Natural killer cell (primary cell): ENCODE results near the gene ZBTB21. TPM values are rescaled to one million over a fixed set of nuclear protein-coding genes. Genes with fewer than 3 reads are reported as not detected.
A peak's percentile ranks its signal among the peaks of the same experiment; 100 is the strongest.

Experiments used
- ATAC-seq, 3 donors: fragments of 150-1000 bp in 2 of 3; fragments of 200-7000 bp in 1 of 3; cut with Tn5 transposase; 1 replicate in 1 of 3; 2 replicates in 2 of 3; pipeline ENCODE4 v1.10.0; 2021; ENCODE audit warnings: mild to moderate bottlenecking in 2 of 3, moderate library complexity in 2 of 3
- DNase-seq, 2 donors: peaks; one replicate each; pipeline versions ENCODE4 v3.0.0 to v3.0.0-alpha.2; 2013 to 2021; ENCODE audit warnings: mixed read lengths in 1 of 2
- H3K27ac ChIP-seq: one replicate; pipeline ENCODE4 v1.5.1; 2013; ENCODE audit warnings: mild to moderate bottlenecking, low read length
- H3K27me3 ChIP-seq: one replicate; pipeline ENCODE4 v1.6.1; 2013; ENCODE audit warnings: low read length; ENCODE audit not compliant: control insufficient read depth, insufficient read depth
- H3K36me3 ChIP-seq: one replicate; pipeline ENCODE4 v1.6.1; 2013; ENCODE audit warnings: low read length; ENCODE audit not compliant: control insufficient read depth, insufficient read depth
- H3K4me1 ChIP-seq: one replicate; pipeline ENCODE4 v1.6.1; 2013; ENCODE audit warnings: low read length; ENCODE audit not compliant: control insufficient read depth, insufficient read depth
- H3K4me3 ChIP-seq: one replicate; pipeline ENCODE4 v1.5.1; 2013; ENCODE audit warnings: low read length
- H3K9me3 ChIP-seq: one replicate; pipeline ENCODE4 v1.6.1; 2013; ENCODE audit warnings: low read length; ENCODE audit not compliant: control insufficient read depth, insufficient read depth
- H3K27ac Mint-ChIP-seq, 2 donors: one replicate each; pipeline ENCODE4 v1.8.0; 2022; ENCODE audit warnings: mild to moderate bottlenecking in 2 of 2, mixed read lengths in 2 of 2, moderate library complexity in 1 of 2
- H3K27me3 Mint-ChIP-seq, 2 donors: one replicate each; pipeline ENCODE4 v1.8.0; 2022; ENCODE audit warnings: low read depth in 2 of 2, mixed read lengths in 2 of 2
- H3K36me3 Mint-ChIP-seq: one replicate; pipeline ENCODE4 v1.8.0; 2022; ENCODE audit warnings: mixed read lengths
- H3K4me1 Mint-ChIP-seq, 2 donors: one replicate each; pipeline ENCODE4 v1.8.0; 2022; ENCODE audit warnings: mixed read lengths in 2 of 2
- H3K4me3 Mint-ChIP-seq: one replicate; pipeline ENCODE4 v1.8.0; 2022; ENCODE audit warnings: mild to moderate bottlenecking, moderate library complexity, mixed read lengths
- H3K9me3 Mint-ChIP-seq, 2 donors: one replicate each; pipeline ENCODE4 v1.8.0; 2022; ENCODE audit warnings: mixed read lengths in 2 of 2
- WGBS: methylation state at CpG from one replicate; pipeline ENCODE4 v1.1.7; 2013; ENCODE audit warnings: missing lambda C conversion rate; ENCODE audit not compliant: insufficient coverage; 5-methylcytosine and 5-hydroxymethylcytosine counted together
- intact Hi-C: fragments of 100-400 bp; cut with micrococcal nuclease; formaldehyde crosslinking; loops from one replicate; pipeline ENCODE4 v1.14.2; 2022
- total RNA-seq, 4 donors: library from RNA; stranded (reverse); fragments of 120-200 nt in 1 of 4; gene quantifications; one replicate each; pipeline versions ENCODE4 v1.2.3 to v1.2.4, GENCODE V29; 2013 to 2022
- TF ChIP-seq, protein P1 (sequence below): fragments of 200-600 bp; IDR thresholded peaks from one replicate; pipeline ENCODE4 v1.8.0; 2022; ENCODE audit warnings: antibody characterized with exemption

Gene ZBTB21
- 100 to 1,000 TPM in 2 of 3 donors, 10 to 100 TPM in 1; 78.2 to 113 (median 100) TPM for total RNA-seq
- total RNA-seq (2013) = 19.9 TPM

DNA sequence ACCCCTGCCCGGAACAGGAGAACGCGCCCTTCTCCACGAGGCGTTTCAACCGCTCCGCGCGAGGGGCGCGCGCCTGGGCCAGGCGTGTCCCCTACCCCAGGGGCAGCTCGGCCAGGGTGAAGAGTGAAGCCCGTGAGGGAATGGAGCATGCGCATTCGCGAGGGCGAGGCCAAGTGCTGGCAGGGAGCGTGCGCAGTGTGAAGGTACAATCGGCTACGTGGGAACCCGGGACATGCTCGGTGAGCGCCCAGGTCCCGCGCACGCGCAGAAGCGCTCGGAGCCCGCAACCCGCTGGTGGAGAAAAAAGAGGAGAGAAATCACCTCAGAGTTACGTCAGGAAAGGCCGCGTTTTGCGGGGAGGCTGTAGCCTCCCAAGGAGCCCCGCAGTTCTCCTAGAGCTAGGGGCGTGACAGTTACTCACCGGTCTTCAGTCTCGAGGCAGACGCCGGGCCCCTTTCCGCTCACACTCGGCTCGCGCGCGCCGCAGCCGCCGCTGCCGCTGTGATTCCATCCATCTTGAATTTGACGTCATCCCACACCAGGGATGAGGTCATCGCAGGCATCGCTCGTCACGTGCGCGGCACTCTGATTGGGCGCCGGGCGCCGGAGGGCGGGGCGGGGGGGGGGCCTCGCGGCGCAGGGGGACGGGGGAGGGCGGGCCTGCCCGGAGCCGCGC lies at the start of gene ZBTB21:
Gene ZBTB21 (minus strand): TSS at position 530 of the 676 bp plus-strand sequence. CDS start 16,265 bp downstream, outside the sequence.
- Mint-ChIP-seq H3K4me3 (peak within 1 kb of the TSS; percentile 94), H3K4me1 (peaks cover 6 to 20% of the 10 kb centered on the region in 2 donors), H3K36me3 (no peaks in the 10 kb centered on the region), H3K27me3 (peaks cover 0 to 11% of the 10 kb centered on the region in 2 donors), H3K9me3 (no peaks in the 10 kb centered on the region), H3K27ac (peak within 1 kb of the TSS; percentile 95 to 98)
- H3K27ac ChIP-seq = peak within 1 kb of the TSS; percentile 100
- H3K27me3 ChIP-seq = no peaks in the 10 kb centered on the region
- DNase-seq (peak; percentile 96 to 100), ATAC-seq (peak; percentile 75 to 89 (median 79))
- H3K4me1 ChIP-seq = peaks cover 15% of the 10 kb centered on the region
- H3K36me3 ChIP-seq = no peaks in the 10 kb centered on the region
- no peaks in the 10 kb centered on the region for H3K9me3 ChIP-seq
- TF ChIP-seq, protein P1, sequence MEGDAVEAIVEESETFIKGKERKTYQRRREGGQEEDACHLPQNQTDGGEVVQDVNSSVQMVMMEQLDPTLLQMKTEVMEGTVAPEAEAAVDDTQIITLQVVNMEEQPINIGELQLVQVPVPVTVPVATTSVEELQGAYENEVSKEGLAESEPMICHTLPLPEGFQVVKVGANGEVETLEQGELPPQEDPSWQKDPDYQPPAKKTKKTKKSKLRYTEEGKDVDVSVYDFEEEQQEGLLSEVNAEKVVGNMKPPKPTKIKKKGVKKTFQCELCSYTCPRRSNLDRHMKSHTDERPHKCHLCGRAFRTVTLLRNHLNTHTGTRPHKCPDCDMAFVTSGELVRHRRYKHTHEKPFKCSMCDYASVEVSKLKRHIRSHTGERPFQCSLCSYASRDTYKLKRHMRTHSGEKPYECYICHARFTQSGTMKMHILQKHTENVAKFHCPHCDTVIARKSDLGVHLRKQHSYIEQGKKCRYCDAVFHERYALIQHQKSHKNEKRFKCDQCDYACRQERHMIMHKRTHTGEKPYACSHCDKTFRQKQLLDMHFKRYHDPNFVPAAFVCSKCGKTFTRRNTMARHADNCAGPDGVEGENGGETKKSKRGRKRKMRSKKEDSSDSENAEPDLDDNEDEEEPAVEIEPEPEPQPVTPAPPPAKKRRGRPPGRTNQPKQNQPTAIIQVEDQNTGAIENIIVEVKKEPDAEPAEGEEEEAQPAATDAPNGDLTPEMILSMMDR = no peak
- under 1% methylated on average over 75 of the region's 75 CpGs for WGBS
- intact Hi-C loops = loop anchor here (1.0 to 5.0 kb wide), 3 partner anchors 52 to 133 kb away; partner anchors contain the start of gene PRDM15
- H3K4me3 ChIP-seq = peak within 1 kb of the TSS; percentile 97

DNA sequence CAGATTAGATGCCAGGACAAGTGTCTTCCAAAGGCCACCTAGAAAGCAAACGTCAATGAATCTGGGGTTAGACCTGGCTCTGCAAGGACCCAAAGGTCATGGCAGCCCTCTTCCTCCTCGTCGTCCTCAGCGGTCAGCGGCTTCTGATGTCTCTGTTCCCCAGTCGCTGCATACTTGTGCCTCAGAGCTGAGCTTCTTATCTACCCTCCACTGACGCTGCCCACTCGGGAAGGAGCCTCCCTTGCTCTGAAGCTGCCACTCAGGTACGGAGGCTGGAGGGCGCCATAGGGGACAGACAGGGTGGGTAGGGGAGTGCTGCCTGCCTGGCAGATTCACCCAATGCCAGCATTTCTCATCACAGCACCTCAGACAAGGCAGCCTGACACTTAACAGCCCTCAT lies 49.6 kb upstream of the ZBTB21 start:
- peaks cover 40 to 66% of the 10 kb centered on the region in 2 donors for H3K27me3 Mint-ChIP-seq

DNA sequence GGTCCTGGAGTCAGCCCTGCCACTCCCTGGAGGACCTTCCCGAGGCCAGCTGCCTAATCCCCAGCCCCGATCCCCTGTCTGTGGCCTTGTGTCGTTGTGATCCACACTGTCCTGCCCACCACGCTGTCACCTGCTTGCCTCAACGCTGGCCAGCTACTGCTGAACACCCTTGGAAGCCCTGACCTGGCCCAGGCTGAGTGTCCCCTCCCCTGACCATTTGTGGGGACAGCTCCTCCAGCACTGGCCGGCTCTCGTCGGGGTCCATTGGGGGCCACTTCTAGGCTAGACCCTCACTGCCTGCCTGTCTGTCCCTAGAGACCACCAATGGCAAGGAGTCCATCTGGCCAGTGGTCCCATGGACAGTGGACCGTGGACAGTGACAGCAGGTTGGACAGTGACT lies 49.0 kb upstream of the ZBTB21 start:
- no peak overlapping the region for H3K27ac Mint-ChIP-seq
- no peak overlapping the region for H3K4me3 ChIP-seq
- peaks cover 39 to 66% of the 10 kb centered on the region in 2 donors for H3K27me3 Mint-ChIP-seq
- H3K4me3 Mint-ChIP-seq = no peak overlapping the region
- no peak for DNase-seq
- WGBS = 91% methylated on average over 9 of the region's 9 CpGs
- peaks cover 26 to 34% of the 10 kb centered on the region in 2 donors for H3K4me1 Mint-ChIP-seq
- H3K27me3 ChIP-seq = peaks cover 4% of the 10 kb centered on the region
- ATAC-seq = no peak
- TF ChIP-seq, protein P1 = no peak
- H3K36me3 ChIP-seq = no peaks in the 10 kb centered on the region
- intact Hi-C loops = no loop called here
- no peaks in the 10 kb centered on the region for H3K9me3 ChIP-seq
- H3K36me3 Mint-ChIP-seq = no peaks in the 10 kb centered on the region
- H3K9me3 Mint-ChIP-seq = no peaks in the 10 kb centered on the region
- peaks cover 40% of the 10 kb centered on the region for H3K4me1 ChIP-seq
- H3K27ac ChIP-seq = no peak overlapping the region

More for the DNA sequence above, 49.6 kb upstream of the ZBTB21 start:
- H3K27me3 ChIP-seq = peaks cover 4% of the 10 kb centered on the region
- H3K4me3 ChIP-seq = no peak overlapping the region
- Mint-ChIP-seq H3K36me3 (no peaks in the 10 kb centered on the region), H3K27ac (no peak overlapping the region), H3K9me3 (no peaks in the 10 kb centered on the region), H3K4me3 (no peak overlapping the region), H3K4me1 (peaks cover 30 to 38% of the 10 kb centered on the region in 2 donors)
- no peak for DNase-seq
- 72% methylated on average over 7 of the region's 10 CpGs for WGBS
- H3K27ac ChIP-seq = no peak overlapping the region
- no peaks in the 10 kb centered on the region for H3K36me3 ChIP-seq
- peaks cover 45% of the 10 kb centered on the region for H3K4me1 ChIP-seq
- no peaks in the 10 kb centered on the region for H3K9me3 ChIP-seq
- TF ChIP-seq, protein P1 = no peak
- ATAC-seq = no peak
- intact Hi-C loops = loop anchor here (5.0 kb wide), 1 partner anchor 182 kb away; the partner anchor contains the start of gene PRDM15
